ENCODE data around the gene MYCBPAP. TPM values are rescaled to one million over a fixed set of nuclear protein-coding genes. Genes with fewer than 3 reads are reported as not detected.

The MYCBPAP gene
- total RNA-seq, 1 experiment from 2014 or later = not detected

GRCh38 chr17:50467114-50467854 lies 41.0 kb upstream of the MYCBPAP start:
- Histone ChIP-seq H3K9me3 (ENCODE audit: control insufficient read depth in 1 of 2, insufficient read depth in 1 of 2, low read depth in 1 of 2, low read length in 2 of 2) (no peaks in the 10 kb centered on the region), H3K79me2 (ENCODE audit: insufficient read depth, low read length) (no peaks in the 10 kb centered on the region), H3K27me3 (ENCODE audit: insufficient read depth, low read length) (no peaks in the 10 kb centered on the region), H3K4me3 (replicated peaks in 1 of 2; ENCODE audit: low read depth in 1 of 2, low read length in 2 of 2) (no peak overlapping the region), H3K9me2 (ENCODE audit: insufficient read depth) (no peaks in the 10 kb centered on the region), H3K9ac (ENCODE audit: low read length) (no peak overlapping the region), H2AFZ (ENCODE audit: low read depth, low read length, poor library complexity, severe bottlenecking) (no peak overlapping the region), H3K36me3 (ENCODE audit: control insufficient read depth in 1 of 2, insufficient read depth in 2 of 2, low read length in 2 of 2) (no peaks in the 10 kb centered on the region), H4K20me1 (ENCODE audit: insufficient read depth) (no peaks in the 10 kb centered on the region), H3K4me1 (ENCODE audit: control insufficient read depth in 1 of 2, insufficient read depth in 2 of 2, low read length in 2 of 2) (peaks cover 4 to 16% of the 10 kb centered on the region in 2 experiments; a peak in 2 of 4 replicates), H3K27ac (ENCODE audit: low read depth, low read length) (no peak overlapping the region), H3K4me2 (ENCODE audit: low read length) (no peak overlapping the region)
- DNase-seq (ENCODE audit: low read depth, low spot score) (no peak), ATAC-seq (no peak)
- RAD21 ChIA-PET (ENCODE audit: low non-redundant PET in 1 of 2, low total read pairs in 2 of 2, uncharacterized antibody in 2 of 2, unreplicated experiment in 2 of 2) = no interaction called here
- CTCF ChIA-PET = no interaction called here
- TF ChIP-seq POLR2AphosphoS5 (IDR thresholded peaks at IDR 0.05; ENCODE audit: low read depth, low read length) = no peak
- BruUV-seq (replicated peaks) = no TSS peak
- POLR2A ChIA-PET = interaction anchor here (0.8 kb wide), 1 partner anchor 9 kb away, joined by 3 read pairs; no protein-coding TSS in a partner anchor
- intact Hi-C loops (cut with micrococcal nuclease) = no loop called here

DNA sequence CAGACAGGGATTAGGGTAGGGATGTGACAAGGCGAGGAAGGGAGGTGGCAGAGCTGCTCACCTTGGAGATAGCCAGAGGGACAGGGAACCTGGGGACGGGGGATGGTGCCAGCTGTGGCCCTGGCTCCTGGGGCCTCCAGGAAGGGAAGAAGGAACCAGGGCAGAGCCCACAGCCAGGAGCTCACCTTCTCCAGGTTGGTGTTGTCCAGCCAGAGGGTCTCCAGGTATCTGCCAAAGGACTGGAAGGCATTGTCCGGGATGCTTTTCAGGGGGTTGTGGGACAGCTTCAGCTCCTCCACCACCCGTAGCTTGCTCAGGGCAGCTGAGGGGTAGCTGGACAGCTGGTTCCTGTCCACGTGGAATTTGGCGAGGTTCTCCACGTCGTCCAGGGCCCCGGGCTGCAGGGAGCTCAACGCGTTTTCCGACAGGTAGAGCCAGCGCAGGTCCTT lies 40.4 kb upstream of the MYCBPAP start:
- H3K4me2 ChIP-seq (ENCODE audit: low read length) = no peak overlapping the region
- ChIA-PET POLR2A (interaction anchor here (0.8 kb wide), 1 partner anchor 10 kb away, joined by 3 read pairs; no protein-coding TSS in a partner anchor), CTCF (interaction anchor here (0.5 kb wide), 1 partner anchor 241 kb away, joined by 3 read pairs; no protein-coding TSS in a partner anchor), RAD21 (ENCODE audit: low non-redundant PET in 1 of 2, low total read pairs in 2 of 2, uncharacterized antibody in 2 of 2, unreplicated experiment in 2 of 2) (no interaction called here)
- no peak overlapping the region for H3K4me3 ChIP-seq (replicated peaks in 1 of 2; ENCODE audit: low read depth in 1 of 2, low read length in 2 of 2)
- BruUV-seq (replicated peaks) = no TSS peak
- H3K4me1 ChIP-seq (ENCODE audit: control insufficient read depth in 1 of 2, insufficient read depth in 2 of 2, low read length in 2 of 2) = peaks cover 4 to 16% of the 10 kb centered on the region in 2 experiments; a peak in 2 of 4 replicates
- H3K9me2 ChIP-seq (ENCODE audit: insufficient read depth) = no peaks in the 10 kb centered on the region
- no peaks in the 10 kb centered on the region for H3K79me2 ChIP-seq (ENCODE audit: insufficient read depth, low read length)
- no peaks in the 10 kb centered on the region for H3K36me3 ChIP-seq (ENCODE audit: control insufficient read depth in 1 of 2, insufficient read depth in 2 of 2, low read length in 2 of 2)
- H3K9me3 ChIP-seq (ENCODE audit: control insufficient read depth in 1 of 2, insufficient read depth in 1 of 2, low read depth in 1 of 2, low read length in 2 of 2) = no peaks in the 10 kb centered on the region
- DNase-seq (ENCODE audit: low read depth, low spot score) (no peak), ATAC-seq (no peak)
- no peak overlapping the region for H3K9ac ChIP-seq (ENCODE audit: low read length)
- TF ChIP-seq POLR2AphosphoS5 (IDR thresholded peaks at IDR 0.05; ENCODE audit: low read depth, low read length) = no peak
- TF ChIP-seq ZFX (IDR thresholded peaks at IDR 0.05) = no peak
- no peak for TF ChIP-seq JUND (IDR thresholded peaks at IDR 0.05)
- no peak for TF ChIP-seq EZH2 (IDR thresholded peaks at IDR 0.05)
- TF ChIP-seq, protein P1, sequence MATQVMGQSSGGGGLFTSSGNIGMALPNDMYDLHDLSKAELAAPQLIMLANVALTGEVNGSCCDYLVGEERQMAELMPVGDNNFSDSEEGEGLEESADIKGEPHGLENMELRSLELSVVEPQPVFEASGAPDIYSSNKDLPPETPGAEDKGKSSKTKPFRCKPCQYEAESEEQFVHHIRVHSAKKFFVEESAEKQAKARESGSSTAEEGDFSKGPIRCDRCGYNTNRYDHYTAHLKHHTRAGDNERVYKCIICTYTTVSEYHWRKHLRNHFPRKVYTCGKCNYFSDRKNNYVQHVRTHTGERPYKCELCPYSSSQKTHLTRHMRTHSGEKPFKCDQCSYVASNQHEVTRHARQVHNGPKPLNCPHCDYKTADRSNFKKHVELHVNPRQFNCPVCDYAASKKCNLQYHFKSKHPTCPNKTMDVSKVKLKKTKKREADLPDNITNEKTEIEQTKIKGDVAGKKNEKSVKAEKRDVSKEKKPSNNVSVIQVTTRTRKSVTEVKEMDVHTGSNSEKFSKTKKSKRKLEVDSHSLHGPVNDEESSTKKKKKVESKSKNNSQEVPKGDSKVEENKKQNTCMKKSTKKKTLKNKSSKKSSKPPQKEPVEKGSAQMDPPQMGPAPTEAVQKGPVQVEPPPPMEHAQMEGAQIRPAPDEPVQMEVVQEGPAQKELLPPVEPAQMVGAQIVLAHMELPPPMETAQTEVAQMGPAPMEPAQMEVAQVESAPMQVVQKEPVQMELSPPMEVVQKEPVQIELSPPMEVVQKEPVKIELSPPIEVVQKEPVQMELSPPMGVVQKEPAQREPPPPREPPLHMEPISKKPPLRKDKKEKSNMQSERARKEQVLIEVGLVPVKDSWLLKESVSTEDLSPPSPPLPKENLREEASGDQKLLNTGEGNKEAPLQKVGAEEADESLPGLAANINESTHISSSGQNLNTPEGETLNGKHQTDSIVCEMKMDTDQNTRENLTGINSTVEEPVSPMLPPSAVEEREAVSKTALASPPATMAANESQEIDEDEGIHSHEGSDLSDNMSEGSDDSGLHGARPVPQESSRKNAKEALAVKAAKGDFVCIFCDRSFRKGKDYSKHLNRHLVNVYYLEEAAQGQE (IDR thresholded peaks at IDR 0.05; ENCODE audit: low read depth) = no peak
- TF ChIP-seq EGR1 (IDR thresholded peaks at IDR 0.05; ENCODE audit: low read depth) = no peak
- TF ChIP-seq YY1 (IDR thresholded peaks at IDR 0.05; ENCODE audit: extremely low read depth, insufficient replicate concordance, low read depth, low read length) = no peak
- no peak for TF ChIP-seq RAD21 (IDR thresholded peaks at IDR 0.05; ENCODE audit: low read depth)
- TF ChIP-seq, protein P2, sequence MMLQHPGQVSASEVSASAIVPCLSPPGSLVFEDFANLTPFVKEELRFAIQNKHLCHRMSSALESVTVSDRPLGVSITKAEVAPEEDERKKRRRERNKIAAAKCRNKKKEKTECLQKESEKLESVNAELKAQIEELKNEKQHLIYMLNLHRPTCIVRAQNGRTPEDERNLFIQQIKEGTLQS (IDR thresholded peaks at IDR 0.05) = no peak
- TF ChIP-seq ELF1 (IDR thresholded peaks at IDR 0.05; ENCODE audit: borderline replicate concordance, low read depth) = no peak
- TF ChIP-seq MAX (IDR thresholded peaks at IDR 0.05) = no peak
- no peak for TF ChIP-seq SRF (IDR thresholded peaks at IDR 0.05; ENCODE audit: low read depth)
- intact Hi-C loops (cut with micrococcal nuclease) = no loop called here
- H4K20me1 ChIP-seq (ENCODE audit: insufficient read depth) = no peaks in the 10 kb centered on the region
- no peaks in the 10 kb centered on the region for H3K27me3 ChIP-seq (ENCODE audit: insufficient read depth, low read length)
- H2AFZ ChIP-seq (ENCODE audit: low read depth, low read length, poor library complexity, severe bottlenecking) = no peak overlapping the region
- no peak overlapping the region for H3K27ac ChIP-seq (ENCODE audit: low read depth, low read length)
